HUES48 (cell line): ENCODE results near the gene TMEM247.

Experiments used
- H3K27ac ChIP-seq: one replicate; pipeline ENCODE4 v1.7.0; 2013; ENCODE audit warnings: low read depth, low read length, inconsistent platforms
- H3K27me3 ChIP-seq: 2 replicates; pipeline ENCODE4 v1.6.1; 2013; ENCODE audit warnings: mild to moderate bottlenecking, low read length; ENCODE audit not compliant: control insufficient read depth, insufficient read depth
- H3K36me3 ChIP-seq: 2 replicates; pipeline ENCODE4 v1.6.1; 2013; ENCODE audit warnings: low read length; ENCODE audit not compliant: control insufficient read depth, insufficient read depth
- H3K4me1 ChIP-seq: 2 replicates; pipeline ENCODE4 v1.6.1; 2013; ENCODE audit warnings: mild to moderate bottlenecking, low read length; ENCODE audit not compliant: control insufficient read depth, insufficient read depth
- H3K4me3 ChIP-seq: 2 replicates; pipeline ENCODE4 v1.5.1; 2013; ENCODE audit warnings: mild to moderate bottlenecking, low read depth, low read length
- H3K9ac ChIP-seq: 2 replicates; pipeline ENCODE4 v1.6.1; 2013; ENCODE audit warnings: mild to moderate bottlenecking, low read depth, low read length, moderate library complexity
- H3K9me3 ChIP-seq: 2 replicates; pipeline ENCODE4 v1.6.1; 2013; ENCODE audit warnings: low read length; ENCODE audit not compliant: control insufficient read depth, insufficient read depth

TMEM247 gene

GRCh38 chr2:46500801-46501200 is 21.4 kb downstream of the TMEM247 start:
- H3K36me3 ChIP-seq, result no peaks in the 10 kb centered on the region
- H3K4me1 ChIP-seq, result no peaks in the 10 kb centered on the region
- H3K9ac ChIP-seq, result no peak overlapping the region
- no peak overlapping the region for H3K27ac ChIP-seq
- H3K4me3 ChIP-seq, result no peak overlapping the region
- no peaks in the 10 kb centered on the region for H3K9me3 ChIP-seq
- peaks cover 22% of the 10 kb centered on the region for H3K27me3 ChIP-seq

GRCh38 chr2:46502291-46502885 is 23.0 kb downstream of the TMEM247 start:
- H3K36me3 ChIP-seq, result no peaks in the 10 kb centered on the region

GRCh38 chr2:46503686-46504085 is 24.3 kb downstream of the TMEM247 start:
- no peak overlapping the region for H3K9ac ChIP-seq
- H3K27me3 ChIP-seq, result peaks cover 8% of the 10 kb centered on the region
- no peaks in the 10 kb centered on the region for H3K4me1 ChIP-seq
- H3K27ac ChIP-seq, result no peak overlapping the region
- H3K36me3 ChIP-seq, result no peaks in the 10 kb centered on the region
- H3K4me3 ChIP-seq, result no peak overlapping the region
- no peaks in the 10 kb centered on the region for H3K9me3 ChIP-seq

More at GRCh38 chr2:46502291-46502885, 23.0 kb downstream of the TMEM247 start:
- Histone ChIP-seq H3K4me1 (no peaks in the 10 kb centered on the region), H3K9me3 (no peaks in the 10 kb centered on the region), H3K27ac (no peak overlapping the region), H3K27me3 (peaks cover 21% of the 10 kb centered on the region), H3K4me3 (no peak overlapping the region), H3K9ac (no peak overlapping the region)

GRCh38 chr2:46504221-46504620 is 24.9 kb downstream of the TMEM247 start:
- H3K9ac ChIP-seq, result no peak overlapping the region
- no peaks in the 10 kb centered on the region for H3K4me1 ChIP-seq
- H3K4me3 ChIP-seq, result no peak overlapping the region
- peaks cover 3% of the 10 kb centered on the region for H3K27me3 ChIP-seq
- no peaks in the 10 kb centered on the region for H3K36me3 ChIP-seq
- no peaks in the 10 kb centered on the region for H3K9me3 ChIP-seq
- H3K27ac ChIP-seq, result no peak overlapping the region

- Histone ChIP-seq H3K9ac (no peak overlapping the region), H3K4me1 (no peaks in the 10 kb centered on the region), H3K36me3 (no peaks in the 10 kb centered on the region), H3K4me3 (no peak overlapping the region), H3K9me3 (no peaks in the 10 kb centered on the region), H3K27me3 (no peaks in the 10 kb centered on the region; the same call in 1 of the 2 replicates), H3K27ac (no peak overlapping the region)
Observed at GRCh38 chr2:46504685-46505471, 25.5 kb downstream of the TMEM247 start.

- H3K9me3 ChIP-seq, result no peaks in the 10 kb centered on the region
- H3K4me1 ChIP-seq, result no peaks in the 10 kb centered on the region
- H3K4me3 ChIP-seq, result no peak overlapping the region
- no peak overlapping the region for H3K27ac ChIP-seq
- no peaks in the 10 kb centered on the region; the same call in 1 of the 2 replicates for H3K27me3 ChIP-seq
- H3K9ac ChIP-seq, result no peak overlapping the region
- H3K36me3 ChIP-seq, result no peaks in the 10 kb centered on the region
Observed at GRCh38 chr2:46505472-46505783, 26.1 kb downstream of the TMEM247 start.

- no peak overlapping the region for H3K9ac ChIP-seq
- H3K27ac ChIP-seq, result no peak overlapping the region
- no peak overlapping the region for H3K4me3 ChIP-seq
Observed at GRCh38 chr2:46506131-46506706, 26.9 kb downstream of the TMEM247 start.

GRCh38 chr2:46508312-46508711 is 28.9 kb downstream of the TMEM247 start:
- H3K36me3 ChIP-seq, result no peaks in the 10 kb centered on the region
- no peaks in the 10 kb centered on the region; the same call in 1 of the 2 replicates for H3K27me3 ChIP-seq
- H3K4me3 ChIP-seq, result no peak overlapping the region
- no peak overlapping the region for H3K9ac ChIP-seq
- H3K4me1 ChIP-seq, result no peaks in the 10 kb centered on the region
- no peak overlapping the region for H3K27ac ChIP-seq
- no peaks in the 10 kb centered on the region for H3K9me3 ChIP-seq

More at GRCh38 chr2:46506131-46506706, 26.9 kb downstream of the TMEM247 start:
- no peaks in the 10 kb centered on the region for H3K9me3 ChIP-seq
- no peaks in the 10 kb centered on the region; the same call in 1 of the 2 replicates for H3K27me3 ChIP-seq
- no peaks in the 10 kb centered on the region for H3K4me1 ChIP-seq
- H3K36me3 ChIP-seq, result no peaks in the 10 kb centered on the region

- H3K9me3 ChIP-seq, result no peaks in the 10 kb centered on the region
- no peaks in the 10 kb centered on the region; the same call in 1 of the 2 replicates for H3K27me3 ChIP-seq
- H3K4me1 ChIP-seq, result no peaks in the 10 kb centered on the region
- no peak overlapping the region for H3K27ac ChIP-seq
- no peaks in the 10 kb centered on the region for H3K36me3 ChIP-seq
- H3K9ac ChIP-seq, result no peak overlapping the region
- no peak overlapping the region for H3K4me3 ChIP-seq
Observed at GRCh38 chr2:46508759-46509158, 29.4 kb downstream of the TMEM247 start.

GRCh38 chr2:46509804-46510203 is 30.4 kb downstream of the TMEM247 start:
- H3K4me3 ChIP-seq, result no peak overlapping the region
- no peak overlapping the region for H3K9ac ChIP-seq
- no peaks in the 10 kb centered on the region for H3K4me1 ChIP-seq
- no peaks in the 10 kb centered on the region; the same call in 1 of the 2 replicates for H3K27me3 ChIP-seq
- H3K9me3 ChIP-seq, result no peaks in the 10 kb centered on the region
- no peaks in the 10 kb centered on the region for H3K36me3 ChIP-seq
- H3K27ac ChIP-seq, result no peak overlapping the region

GRCh38 chr2:46510598-46511177 is 31.3 kb downstream of the TMEM247 start:
- Histone ChIP-seq H3K36me3 (no peaks in the 10 kb centered on the region), H3K27me3 (no peaks in the 10 kb centered on the region), H3K9ac (no peak overlapping the region), H3K4me1 (no peaks in the 10 kb centered on the region), H3K27ac (no peak overlapping the region), H3K4me3 (no peak overlapping the region), H3K9me3 (no peaks in the 10 kb centered on the region)
